Activated CD4-positive, alpha-beta T cell treated with anti-CD3 and anti-CD28 coated beads for 4 hours (primary cell): ENCODE results near the gene GPM6B.

Source experiments
- DNase-seq, 2 donors: peaks; one replicate each; pipeline ENCODE4 v3.0.0-alpha.2; 2020

Gene GPM6B

GRCh38 chrX:13721371-13721770 lies 95.5 kb downstream of the GPM6B start:
- DNase-seq, result no peak
